HG03571 (cell line): ENCODE measurements around the gene TMEM117.
A peak's percentile ranks its signal among the peaks of the same experiment; 100 is the strongest.
"Not testable (repeated sequence)": the region's sequence is repeated elsewhere in the genome, so short reads cannot be mapped to it uniquely, and the experiment has no call there.

Source experiments
- ATAC-seq: cut with Tn5 transposase; IDR thresholded peaks from one replicate; pipeline ENCODE4 v1.9.1; 2021; ENCODE audit not compliant: unreplicated experiment

The TMEM117 gene

DNA sequence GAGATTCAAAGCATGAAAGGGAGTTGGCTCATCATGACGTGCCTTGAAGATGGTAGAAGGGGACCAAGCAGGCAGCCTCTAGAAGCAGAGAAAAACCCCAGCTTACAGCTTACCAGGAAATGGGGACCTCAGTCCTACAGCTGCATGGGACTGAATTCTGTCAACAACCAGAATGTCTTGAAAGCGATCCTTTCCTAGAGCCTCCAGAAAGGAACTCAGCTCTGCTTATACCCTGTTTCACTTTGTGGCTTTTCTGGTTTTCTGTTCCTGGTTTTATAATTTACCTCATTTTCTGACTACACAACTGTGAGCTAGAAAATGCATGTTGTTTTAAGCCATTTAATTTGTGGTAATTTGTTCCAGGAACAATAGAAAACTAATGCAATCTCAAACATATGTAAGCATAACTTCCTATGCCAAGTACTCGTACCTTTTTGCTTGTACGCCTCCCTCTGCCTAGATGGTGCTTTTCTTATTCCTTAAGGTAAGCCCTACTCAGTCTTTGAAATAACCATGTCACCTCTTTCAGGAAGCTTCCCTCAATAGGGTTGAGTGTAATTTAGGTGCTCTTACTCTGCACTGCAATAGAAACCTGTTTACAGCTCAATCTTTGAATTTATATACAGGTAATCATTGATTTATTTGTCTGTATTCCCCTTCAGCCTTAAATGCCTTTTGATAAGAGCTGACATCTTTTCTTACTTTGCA lies 348.8 kb downstream of the TMEM117 start:
- no peak for ATAC-seq

DNA sequence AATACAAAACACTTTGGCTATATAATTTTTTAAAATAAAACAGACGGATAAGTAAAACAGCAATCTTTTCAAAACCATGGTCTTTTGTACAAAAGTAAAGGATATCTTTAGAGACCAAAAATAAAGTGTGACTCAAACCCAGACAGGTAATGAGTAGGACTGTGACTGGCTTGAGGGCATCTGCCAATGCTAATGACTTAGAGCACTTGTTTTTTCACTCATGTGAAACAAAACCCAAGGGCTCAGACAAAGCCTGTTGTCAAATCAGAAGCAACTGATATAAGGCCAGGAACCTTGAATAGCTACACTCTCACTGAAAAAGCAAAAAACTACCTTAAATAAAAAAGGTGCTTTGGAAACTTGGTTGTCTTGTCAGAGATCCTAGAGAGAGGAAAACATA lies 357.4 kb downstream of the TMEM117 start:
- ATAC-seq = peak; percentile 86

DNA sequence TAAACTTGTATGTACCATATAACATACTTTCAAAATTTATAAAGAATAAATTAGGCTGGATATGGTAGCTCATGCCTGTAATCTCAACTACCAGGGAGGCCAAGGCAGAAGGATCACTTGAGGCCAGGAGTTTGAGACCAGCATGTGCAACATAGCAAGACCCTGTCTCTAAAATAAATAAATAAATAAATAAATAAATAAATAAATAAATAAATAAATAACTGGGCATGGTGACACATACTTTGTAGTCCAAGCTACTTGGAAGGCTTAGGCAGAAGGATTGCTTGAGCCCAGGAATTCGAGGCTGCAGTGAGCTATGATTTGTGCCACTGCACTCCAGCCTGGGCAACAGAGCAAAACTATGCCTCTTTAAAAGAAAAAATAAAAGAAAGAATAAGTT lies 359.8 kb downstream of the TMEM117 start:
- not testable (repeated sequence) for ATAC-seq

DNA sequence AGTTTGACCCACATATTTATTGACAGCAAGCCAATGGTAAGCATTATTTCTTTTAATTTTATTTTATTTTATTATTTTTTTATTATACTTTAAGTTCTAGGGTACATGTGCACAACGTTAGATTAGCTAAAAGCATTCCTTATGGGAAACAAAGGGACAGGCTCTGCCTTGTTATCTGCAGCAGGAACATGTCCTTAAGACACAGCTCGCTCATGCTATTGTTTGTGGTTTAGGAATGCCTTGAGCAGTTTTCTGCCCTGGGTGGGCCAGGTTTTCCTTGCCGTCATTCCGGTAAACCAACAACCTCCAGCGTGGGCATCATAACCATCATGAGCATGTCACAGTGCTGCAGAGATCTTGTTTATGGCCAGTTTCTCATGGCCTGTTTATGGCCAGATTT lies 370.2 kb downstream of the TMEM117 start:
- no peak for ATAC-seq

DNA sequence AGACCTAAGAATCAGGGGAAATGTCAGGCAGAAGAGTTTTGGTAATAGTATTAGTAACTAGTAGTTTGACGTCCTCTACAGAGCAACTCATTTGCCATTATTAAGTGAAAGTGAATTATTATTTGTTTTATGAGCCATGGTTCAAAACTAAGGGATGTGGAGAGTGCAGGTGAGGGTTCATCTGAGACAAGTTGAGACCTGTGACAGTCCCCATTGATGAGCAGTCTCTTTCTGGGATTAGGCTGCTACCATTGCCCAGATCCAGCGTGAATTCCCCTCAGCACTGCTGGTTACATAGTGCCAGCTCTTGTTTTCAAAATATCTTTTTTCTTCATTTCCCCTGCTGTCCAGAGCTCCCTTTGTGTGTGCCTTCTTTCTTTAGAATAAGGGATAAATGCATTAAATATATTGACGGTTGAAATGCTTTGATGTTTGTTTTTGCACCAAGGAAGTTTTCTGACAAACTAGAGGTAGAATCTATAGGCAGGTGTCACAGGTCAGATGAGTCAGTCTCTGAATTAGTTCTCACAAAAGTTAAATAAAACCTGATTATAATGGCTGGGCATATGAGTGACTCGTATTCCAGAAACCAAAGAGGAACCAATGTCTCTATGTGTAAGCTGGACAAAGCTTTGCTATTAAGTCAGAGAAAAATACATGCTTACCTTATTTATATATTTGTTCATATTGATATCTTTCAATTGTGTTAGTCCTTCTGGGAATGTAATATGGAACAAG lies 381.4 kb downstream of the TMEM117 start:
- ATAC-seq = no peak

DNA sequence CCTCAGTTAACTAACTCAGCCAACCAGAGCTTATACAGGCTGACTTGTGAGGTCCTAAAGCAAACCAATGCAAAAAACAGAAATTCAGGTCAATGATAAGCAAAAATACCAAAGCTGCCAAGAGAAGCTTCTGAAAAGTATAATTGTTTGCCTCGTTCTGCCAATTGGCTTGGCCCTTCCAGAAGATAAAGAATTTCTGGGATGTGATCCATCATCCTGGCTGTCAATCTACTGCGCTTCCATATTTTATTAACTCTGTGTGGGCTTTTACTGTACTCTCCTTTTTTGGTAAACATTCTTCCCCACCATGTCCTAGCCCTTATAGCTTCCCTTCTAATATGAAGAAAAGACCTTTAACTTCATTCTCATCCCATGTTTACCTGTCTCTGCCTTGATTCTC lies 387.9 kb downstream of the TMEM117 start:
- no peak for ATAC-seq

DNA sequence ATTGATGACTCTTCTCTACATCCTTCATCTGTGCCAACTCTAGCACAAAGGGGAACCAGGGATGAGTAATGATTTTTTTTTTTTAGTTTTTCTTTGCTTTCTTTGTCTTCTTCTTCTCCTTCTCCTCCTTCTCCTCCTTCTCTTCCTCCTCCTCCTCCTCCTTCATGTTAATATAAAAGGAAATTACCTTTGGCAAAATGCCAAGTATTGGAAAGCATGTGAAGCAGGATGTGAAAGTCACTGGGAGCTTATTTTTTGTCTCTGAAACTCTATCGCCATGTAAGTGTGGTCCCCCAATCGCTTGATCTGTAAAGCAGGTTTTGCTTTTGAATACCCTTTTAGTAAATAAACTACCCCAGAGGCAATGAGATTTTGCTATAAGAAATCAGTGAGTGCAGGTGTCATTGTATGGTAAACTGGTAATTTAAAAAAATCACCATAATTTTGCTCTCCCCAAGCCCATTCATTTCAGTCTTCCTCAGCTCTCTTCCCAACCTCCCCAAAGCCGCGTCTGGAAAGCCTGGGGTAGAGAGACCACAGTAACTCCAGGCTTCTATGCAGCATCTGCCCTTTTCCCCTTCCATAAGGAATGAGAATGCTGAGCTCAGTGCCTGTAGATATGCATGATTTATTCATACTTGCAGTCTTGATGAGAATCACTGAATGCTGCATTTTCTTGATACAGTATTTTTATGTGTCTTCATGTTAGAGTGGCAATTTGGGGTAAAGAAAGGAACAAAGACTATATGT lies 388.7 kb downstream of the TMEM117 start:
- ATAC-seq = no peak

DNA sequence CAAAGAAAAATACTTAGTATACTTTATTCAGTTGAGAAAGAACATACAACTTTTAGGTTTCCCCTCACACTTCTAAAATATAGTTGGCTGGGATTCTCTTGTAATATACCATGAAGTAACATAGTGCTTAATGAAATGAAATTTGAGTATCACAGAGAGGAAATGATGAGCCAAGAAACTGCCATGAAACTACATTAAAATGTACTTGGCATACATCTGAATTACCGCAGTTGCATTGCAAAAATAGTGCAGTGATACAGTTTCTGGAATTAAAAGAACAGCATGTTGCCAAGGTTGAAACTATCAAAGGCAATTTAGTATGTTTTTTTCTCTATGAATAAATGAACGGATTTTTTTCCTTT lies 389.2 kb downstream of the TMEM117 start:
- no peak for ATAC-seq

DNA sequence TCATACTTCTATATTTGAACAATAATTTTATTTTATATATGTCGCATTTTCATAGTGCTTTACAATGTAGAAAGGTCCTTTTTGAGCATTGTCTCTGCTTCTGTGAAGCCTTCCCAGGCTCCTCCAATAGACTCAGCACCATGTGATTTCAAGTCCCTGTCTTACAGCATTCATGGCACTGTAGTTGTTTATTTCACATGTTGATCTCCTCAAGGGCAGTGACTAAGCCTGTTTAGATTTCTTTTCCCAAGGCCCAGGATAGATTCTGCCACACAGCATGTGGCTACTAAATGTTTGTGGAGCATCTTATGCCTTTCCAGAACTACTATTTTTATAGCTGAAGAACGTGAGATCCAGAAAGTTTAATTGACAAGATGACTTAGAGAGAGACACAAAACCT lies 391.7 kb downstream of the TMEM117 start:
- no peak for ATAC-seq

DNA sequence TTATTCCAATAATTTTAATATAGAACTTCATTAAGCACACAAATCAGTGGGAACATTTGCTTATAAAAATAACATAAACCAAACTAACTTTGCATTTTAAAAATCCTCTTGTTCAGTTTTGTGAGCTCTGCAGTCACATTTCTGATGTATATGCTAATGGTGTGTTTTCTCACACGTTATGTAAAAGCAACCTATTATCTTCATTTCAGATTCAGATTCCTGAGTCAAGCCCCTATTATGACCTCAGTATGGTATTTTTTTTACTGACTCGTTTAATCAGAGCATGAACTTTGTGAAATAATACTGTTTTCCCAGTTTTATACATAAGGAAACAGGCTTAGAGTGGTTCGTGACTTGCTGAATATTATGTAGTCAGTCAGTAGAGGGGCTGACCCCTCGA lies 394.0 kb downstream of the TMEM117 start:
- no peak for ATAC-seq

DNA sequence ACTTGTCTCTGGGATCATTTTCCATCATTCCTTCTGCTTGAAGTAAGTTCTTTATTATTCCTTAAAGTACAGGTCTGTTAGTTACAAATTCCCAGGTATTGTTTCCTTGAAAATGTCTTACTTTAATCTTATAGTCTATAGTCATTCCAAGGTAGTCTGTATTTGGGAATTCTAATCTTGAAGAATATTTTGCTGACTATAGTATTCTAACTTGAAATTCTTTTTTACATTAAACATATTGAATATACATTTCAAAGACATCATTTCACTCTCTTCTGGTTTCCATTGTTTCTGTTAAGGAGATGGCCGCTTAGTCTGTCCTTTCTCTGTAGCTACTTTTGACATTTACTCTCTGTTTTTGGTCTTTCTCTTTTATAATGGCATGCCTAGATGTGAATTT lies 399.8 kb downstream of the TMEM117 start:
- no peak for ATAC-seq

DNA sequence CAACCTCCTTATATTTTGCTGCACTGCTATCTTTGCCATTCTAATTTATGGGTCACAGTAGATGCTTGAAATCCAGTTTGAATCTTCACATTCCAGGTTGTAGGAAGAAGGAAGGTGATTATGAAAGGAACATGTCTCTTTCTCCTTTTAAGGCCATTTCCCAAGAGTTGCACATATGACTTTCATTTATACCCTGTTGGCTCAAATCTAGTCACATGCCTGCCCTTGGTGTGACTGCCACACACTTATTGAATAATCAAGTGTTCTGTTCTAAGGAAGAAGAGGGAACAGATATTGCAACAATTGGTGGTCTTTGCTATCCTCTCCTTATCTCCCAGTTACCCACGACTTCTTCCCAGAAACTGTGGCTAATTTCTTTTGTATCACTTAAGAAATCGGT lies 404.3 kb downstream of the TMEM117 start:
- ATAC-seq = no peak

DNA sequence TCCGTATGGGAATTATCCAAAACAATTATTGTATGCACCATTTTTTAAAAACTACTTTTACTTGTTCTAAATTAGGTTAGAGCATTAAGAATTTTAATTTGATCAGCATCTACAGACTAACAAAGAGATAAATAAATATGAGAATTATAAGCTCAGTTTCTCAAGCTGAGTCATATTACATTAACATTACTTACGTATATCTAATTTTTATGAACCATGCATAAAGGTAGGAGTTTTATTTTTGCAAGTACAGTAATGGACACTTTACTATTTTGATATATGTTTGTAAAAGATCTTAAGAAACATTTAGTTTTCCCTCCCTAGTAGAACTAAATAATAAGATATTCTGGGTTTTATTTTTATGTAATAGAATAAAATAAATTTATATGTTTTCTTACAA lies 410.1 kb downstream of the TMEM117 start:
- ATAC-seq = no peak

DNA sequence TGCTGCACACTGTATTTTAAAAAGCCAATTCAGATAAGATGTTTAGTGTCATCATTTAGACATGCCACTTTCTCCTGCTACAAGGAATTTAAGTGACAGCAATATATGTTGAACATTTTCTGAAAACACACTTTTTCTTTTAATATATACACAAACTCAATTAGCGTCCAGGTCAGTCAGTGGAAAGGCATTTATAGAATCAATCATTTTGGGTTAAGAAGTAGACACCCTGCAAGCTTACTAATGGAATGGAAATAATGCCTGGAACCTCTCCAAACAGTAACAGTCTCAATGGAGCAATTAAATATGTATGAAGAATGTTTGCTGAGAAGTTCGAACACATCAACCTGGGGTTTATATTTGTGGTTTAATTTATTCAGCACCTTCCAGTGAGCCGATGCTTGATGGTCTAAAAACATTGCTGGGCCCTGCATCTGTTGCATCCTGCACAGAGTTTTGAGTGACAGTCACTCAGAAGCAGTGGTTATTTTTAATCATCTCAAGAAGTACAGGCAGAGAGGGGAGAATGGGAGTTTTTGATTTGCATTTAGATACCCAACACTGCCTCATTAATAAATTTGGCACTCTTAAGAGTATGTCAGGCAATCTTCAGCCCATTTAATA lies 410.7 kb downstream of the TMEM117 start:
- no peak for ATAC-seq

DNA sequence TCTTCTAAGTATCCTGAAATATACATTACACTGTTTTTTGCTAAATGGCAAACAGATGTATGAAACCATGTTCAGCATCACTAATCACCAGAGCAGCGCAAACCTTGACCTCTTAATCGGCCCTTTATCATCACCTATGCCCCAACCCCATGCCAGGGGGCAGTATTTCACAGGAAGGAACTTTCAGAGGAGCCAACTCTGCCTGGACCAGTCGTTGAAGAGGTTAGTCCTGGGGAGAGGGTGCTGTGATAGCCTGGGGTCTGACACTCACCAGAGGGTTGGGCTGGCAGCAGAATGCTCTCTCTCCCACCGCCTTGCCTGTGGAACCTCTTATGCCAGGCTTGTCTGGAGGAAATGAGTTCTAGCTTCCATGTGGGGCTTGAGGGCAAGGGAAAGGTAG lies 411.7 kb downstream of the TMEM117 start:
- ATAC-seq = no peak

DNA sequence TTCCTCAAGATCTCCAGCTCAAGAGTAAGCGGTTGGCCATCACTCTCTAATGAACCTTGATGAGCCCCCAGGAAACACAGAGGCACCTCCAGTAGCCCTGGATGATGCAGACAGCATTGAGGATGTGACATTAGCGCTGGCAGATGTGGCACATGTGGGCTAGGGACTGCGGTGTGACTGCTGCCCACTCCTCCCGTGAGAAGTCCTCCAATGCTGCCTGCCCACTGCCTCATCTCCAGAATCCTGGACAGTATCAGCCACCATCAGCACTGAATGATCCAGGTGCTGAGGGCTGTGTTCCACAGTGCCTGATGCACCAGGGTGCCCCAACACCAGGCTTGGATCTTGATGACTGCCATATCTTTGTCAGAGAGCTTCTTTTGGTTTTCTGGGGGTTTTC lies 412.6 kb downstream of the TMEM117 start:
- no peak for ATAC-seq

DNA sequence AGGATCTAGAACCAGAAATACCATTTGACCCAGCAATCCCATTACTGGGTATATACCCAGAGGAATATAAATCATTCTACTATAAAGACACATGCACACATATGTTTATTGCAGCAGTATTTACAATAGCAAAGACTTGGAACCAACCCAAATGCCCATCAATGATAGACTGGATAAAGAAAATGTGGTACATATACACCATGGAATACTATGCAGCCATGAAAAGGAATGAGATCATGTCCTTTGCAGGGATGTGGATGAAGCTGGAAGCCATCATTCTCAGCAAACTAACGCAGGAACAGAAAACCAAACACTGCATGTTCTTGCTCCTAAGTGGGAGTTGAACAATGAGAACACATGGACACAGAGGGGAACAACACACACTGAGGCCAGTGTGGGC lies 414.6 kb downstream of the TMEM117 start:
- ATAC-seq = not testable (repeated sequence)

DNA sequence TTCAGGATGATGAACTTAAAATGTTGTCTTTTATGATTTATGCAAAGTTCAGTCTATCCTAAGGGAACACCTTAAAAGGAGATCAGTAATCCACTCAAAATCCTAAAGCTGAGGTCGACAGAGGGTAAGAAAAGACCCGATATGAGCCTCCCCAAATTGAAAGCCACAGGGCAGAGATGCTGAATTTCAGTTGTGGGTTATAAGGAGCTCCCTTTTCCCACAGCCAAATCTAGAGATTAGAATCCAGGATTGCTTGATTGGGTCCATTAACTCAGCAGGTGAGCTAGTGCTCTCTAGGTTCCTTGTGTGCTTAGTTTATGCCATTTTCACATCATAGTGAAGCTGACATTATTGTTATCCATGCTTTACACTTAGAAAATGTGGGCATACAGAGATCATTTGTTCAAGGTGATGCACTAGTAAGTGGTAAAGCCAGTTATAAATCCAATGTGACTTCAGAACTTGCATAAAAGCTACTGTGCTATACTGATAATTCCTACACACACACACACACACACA lies 417.5 kb downstream of the TMEM117 start:
- ATAC-seq = no peak

DNA sequence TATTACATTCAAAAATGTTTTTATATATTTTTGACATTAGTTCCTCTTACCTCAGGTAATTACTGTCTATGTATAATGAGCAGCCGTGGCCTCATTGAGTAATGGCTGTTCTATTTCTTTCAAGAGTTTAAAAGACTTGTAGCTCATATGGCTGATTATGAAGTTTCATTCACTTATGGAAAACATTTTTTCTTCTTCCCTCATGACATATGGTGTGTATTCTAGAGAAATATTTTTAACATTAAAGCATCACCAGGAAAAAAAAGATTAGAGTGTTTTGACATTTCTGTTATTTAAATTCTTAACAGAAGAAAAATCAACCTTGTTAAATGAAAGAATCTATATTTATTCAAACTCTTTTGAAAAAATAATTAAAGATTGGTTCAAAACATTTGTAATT lies 422.4 kb downstream of the TMEM117 start:
- ATAC-seq = no peak

DNA sequence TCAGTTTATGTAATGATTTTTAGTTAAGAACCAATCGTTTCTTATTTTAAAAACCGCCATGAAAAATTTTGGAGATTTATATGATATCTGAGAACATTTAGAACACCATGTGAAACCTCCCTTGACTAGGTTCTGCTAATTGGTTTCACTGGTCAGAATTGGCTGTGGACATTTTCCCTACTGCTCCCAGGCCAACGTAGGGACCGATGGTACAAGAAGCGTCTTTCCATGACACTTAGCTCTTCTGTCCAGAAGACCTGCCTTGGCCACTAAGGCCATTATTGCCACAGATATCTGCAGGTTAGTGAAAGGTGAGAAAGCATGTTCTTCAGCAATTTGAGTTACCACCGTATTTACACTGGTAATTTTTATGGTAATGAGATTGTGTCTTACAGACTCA lies 424.0 kb downstream of the TMEM117 start:
- no peak for ATAC-seq

DNA sequence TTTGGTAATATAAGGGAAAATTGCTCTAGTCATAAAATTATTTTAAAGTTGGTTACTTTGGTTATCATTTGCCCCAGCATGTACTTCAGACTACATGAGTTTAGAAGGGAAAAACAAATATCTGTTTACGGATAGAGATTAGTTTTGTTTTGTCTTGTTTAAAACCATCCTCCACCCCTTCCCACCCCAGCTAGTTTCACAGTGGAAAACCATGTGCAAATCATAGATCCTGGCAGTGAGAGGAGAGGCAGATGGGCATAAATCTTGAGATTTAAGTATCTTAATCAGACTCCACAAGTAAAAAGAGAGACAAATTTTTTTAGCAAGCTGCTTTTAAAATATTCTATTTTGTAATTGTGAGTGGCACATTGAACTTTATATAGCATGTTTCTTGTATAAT lies 424.7 kb downstream of the TMEM117 start:
- ATAC-seq = no peak
